ENCODE results near the gene DOC2B.
"Not testable (repeated sequence)": the region's sequence is repeated elsewhere in the genome, so short reads cannot be mapped to it uniquely, and the experiment has no call there.

Gene DOC2B

GRCh38 chr17:210402-210801, 29.0 kb upstream of the DOC2B start:
- TF ChIP-seq, protein P1, sequence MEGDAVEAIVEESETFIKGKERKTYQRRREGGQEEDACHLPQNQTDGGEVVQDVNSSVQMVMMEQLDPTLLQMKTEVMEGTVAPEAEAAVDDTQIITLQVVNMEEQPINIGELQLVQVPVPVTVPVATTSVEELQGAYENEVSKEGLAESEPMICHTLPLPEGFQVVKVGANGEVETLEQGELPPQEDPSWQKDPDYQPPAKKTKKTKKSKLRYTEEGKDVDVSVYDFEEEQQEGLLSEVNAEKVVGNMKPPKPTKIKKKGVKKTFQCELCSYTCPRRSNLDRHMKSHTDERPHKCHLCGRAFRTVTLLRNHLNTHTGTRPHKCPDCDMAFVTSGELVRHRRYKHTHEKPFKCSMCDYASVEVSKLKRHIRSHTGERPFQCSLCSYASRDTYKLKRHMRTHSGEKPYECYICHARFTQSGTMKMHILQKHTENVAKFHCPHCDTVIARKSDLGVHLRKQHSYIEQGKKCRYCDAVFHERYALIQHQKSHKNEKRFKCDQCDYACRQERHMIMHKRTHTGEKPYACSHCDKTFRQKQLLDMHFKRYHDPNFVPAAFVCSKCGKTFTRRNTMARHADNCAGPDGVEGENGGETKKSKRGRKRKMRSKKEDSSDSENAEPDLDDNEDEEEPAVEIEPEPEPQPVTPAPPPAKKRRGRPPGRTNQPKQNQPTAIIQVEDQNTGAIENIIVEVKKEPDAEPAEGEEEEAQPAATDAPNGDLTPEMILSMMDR (IDR thresholded peaks at IDR 0.05; ENCODE audit: control insufficient read depth, insufficient read depth, low read depth, low read length, missing control alignments): no peak
- H3K4me3 ChIP-seq (ENCODE audit: control insufficient read depth, low read depth, low read length): no peak overlapping the region
- no peak for DNase-seq (ENCODE audit: low read depth)

GRCh38 chr17:208429-208828, 27.0 kb upstream of the DOC2B start:
- DNase-seq (ENCODE audit: low read depth): no peak
- TF ChIP-seq, protein P1 (IDR thresholded peaks at IDR 0.05; ENCODE audit: control insufficient read depth, insufficient read depth, low read depth, low read length, missing control alignments): no peak
- no peak overlapping the region for H3K4me3 ChIP-seq (ENCODE audit: control insufficient read depth, low read depth, low read length)

DNA sequence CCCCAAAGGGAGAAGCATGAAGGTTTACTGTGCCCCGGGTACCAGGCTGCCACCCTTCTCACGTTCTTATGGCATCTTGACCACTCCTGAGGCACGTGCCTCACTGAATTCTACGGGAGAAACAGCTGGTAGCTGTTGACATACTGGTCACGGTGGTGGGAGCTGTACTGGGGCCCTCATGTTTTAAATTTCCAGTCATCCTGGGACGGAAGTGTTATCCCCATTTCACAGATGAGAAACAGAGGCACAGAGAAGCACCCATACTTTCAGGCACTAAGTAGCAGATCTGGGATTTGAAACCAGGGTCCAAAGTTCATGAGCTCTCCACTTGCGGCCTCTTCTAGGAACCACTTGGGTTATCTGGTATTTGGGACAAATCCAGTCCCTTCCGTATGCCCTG, 26.3 kb upstream of the DOC2B start:
- DNase-seq (ENCODE audit: low read depth): no peak
- no peak overlapping the region for H3K4me3 ChIP-seq (ENCODE audit: control insufficient read depth, low read depth, low read length)
- TF ChIP-seq, protein P1 (IDR thresholded peaks at IDR 0.05; ENCODE audit: control insufficient read depth, insufficient read depth, low read depth, low read length, missing control alignments): no peak

DNA sequence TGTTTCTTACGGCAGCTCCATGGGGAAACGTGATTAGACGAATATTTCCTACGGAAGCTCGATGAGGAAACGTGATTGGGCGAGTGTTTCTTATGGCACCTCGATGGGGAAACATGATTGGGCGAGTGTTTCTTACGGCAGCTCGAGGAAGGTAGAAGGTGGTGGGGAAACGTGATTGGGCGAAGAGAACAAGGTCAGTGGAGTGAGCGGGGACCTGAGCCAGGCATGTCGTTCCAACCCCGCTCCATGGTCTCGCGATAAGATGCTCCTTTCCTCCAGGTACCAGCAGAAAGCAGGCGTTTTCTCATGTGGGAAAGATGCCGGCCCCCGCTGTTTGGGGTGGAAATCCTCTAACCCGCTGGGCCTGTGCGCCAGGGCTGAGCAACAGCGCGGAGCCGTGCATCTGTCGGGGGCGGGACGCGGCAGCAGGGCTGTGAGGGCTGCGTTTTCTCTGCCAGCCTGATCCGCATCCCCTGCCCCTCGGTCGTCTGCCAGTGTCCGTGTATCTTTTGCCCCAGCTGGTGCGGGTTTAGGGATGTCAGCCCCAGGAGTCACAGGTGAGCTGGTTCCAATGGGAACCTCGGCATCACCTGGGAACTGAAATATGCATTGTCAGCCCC, 25.6 kb upstream of the DOC2B start:
- H3K4me3 ChIP-seq (ENCODE audit: control insufficient read depth, low read depth, low read length): no peak overlapping the region
- no peak for DNase-seq (ENCODE audit: low read depth)
- TF ChIP-seq, protein P1 (IDR thresholded peaks at IDR 0.05; ENCODE audit: control insufficient read depth, insufficient read depth, low read depth, low read length, missing control alignments): no peak

GRCh38 chr17:206484-206883, 25.0 kb upstream of the DOC2B start:
- H3K4me3 ChIP-seq (ENCODE audit: control insufficient read depth, low read depth, low read length); DNase-seq (ENCODE audit: low read depth): not testable (repeated sequence)

DNA sequence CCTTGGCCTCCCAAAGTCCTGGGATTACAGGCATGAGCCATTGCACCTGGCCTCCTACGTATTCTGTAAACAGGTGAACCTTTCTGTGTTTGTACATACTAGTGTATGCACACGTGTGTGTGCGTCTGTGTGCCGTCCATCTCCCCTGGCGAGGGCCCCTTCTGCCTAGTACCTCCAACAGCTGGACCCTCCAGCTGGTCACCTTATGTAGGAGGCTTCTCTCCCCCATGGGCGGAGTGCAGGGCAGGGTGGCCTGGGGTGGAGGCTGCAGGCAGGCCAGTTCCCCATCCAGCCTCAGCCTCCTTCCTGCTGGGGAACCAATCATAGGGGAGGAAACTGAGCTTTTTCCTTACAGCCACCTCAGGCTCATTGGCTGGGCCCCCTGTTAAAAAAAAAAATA, 24.4 kb upstream of the DOC2B start:
- no peak for DNase-seq (ENCODE audit: low read depth)
- H3K4me3 ChIP-seq (ENCODE audit: control insufficient read depth, low read depth, low read length): no peak overlapping the region
- TF ChIP-seq, protein P1 (IDR thresholded peaks at IDR 0.05; ENCODE audit: control insufficient read depth, insufficient read depth, low read depth, low read length, missing control alignments): no peak

GRCh38 chr17:205148-205669, 23.8 kb upstream of the DOC2B start:
- H3K4me3 ChIP-seq (ENCODE audit: control insufficient read depth, low read depth, low read length): no peak overlapping the region
- TF ChIP-seq, protein P1 (IDR thresholded peaks at IDR 0.05; ENCODE audit: control insufficient read depth, insufficient read depth, low read depth, low read length, missing control alignments): no peak
- no peak for DNase-seq (ENCODE audit: low read depth)

Data from AG09309 (cell line).